ENCODE results near the gene TP53BP1. TPM values are rescaled to one million over a fixed set of nuclear protein-coding genes. Genes with fewer than 3 reads are reported as not detected.

The TP53BP1 gene
- total RNA-seq, 1 experiment from 2014 or later, result 54.1 TPM

DNA sequence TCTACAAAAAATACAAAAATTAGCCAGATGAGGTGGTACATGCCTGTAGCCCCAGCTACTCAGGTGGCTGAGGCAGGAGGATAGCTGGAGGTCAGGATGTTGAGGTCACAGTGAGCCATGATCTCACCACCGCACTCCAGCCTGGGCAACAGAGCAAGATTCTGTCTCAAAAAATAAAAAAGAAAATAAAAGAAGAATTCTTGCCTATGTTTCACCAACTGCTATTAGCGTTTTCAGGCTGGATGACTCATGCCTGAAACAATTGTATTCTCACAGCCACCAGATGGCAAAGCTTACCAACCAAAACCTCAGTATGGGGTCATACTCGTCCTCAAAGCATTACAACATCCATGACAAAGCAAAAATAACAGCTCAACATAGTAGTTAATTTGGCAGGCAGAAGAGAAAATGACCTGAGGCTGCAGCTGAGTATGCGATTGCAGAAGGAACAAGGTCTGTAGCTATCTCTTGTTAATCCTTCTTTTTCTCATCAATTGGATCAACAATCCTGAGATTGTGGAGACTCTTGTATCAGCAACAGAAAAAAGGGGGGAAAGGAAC, 52.2 kb downstream of the TP53BP1 start (continued):
- TF ChIP-seq CEBPB (IDR thresholded peaks at IDR 0.05; ENCODE audit: low read depth) (peak; percentile 74), JUND (IDR thresholded peaks at IDR 0.05) (peak; percentile 54), EGR1 (IDR thresholded peaks at IDR 0.05; ENCODE audit: low read depth) (no peak), FOSL1 (IDR thresholded peaks at IDR 0.05; ENCODE audit: low read depth) (peak; percentile 54; the same call in 1 of the 2 replicates)

DNA sequence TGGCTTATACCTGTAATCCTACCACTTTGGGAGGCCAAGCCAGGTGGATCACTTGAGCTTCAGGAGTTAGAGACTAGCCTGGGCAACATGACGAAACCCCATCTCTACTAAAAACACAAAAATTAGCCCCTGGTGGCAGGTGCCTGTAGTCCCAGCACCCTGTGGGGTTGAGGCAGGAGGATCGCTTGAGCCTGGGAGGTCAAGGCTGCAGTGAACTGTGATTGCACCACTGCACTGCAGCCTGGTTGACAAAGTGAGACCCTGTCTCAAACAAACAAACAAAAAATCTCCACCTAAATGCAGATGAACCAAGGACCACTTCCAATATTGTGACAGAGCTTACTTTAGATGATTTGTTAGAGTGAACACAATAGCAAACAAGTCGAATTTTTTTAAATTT, 53.7 kb downstream of the TP53BP1 start:
- H3K79me2 ChIP-seq (ENCODE audit: insufficient read depth, low read length), result no peaks in the 10 kb centered on the region
- no peak overlapping the region for H3K9ac ChIP-seq (ENCODE audit: low read length)
- no peak for ATAC-seq
- H2AFZ ChIP-seq (ENCODE audit: low read depth, low read length, poor library complexity, severe bottlenecking), result no peak overlapping the region
- H3K9me3 ChIP-seq (ENCODE audit: control insufficient read depth in 1 of 2, insufficient read depth in 1 of 2, low read depth in 1 of 2, low read length in 2 of 2), result no peaks in the 10 kb centered on the region
- no peaks in the 10 kb centered on the region for H4K20me1 ChIP-seq (ENCODE audit: insufficient read depth)
- no peak overlapping the region for H3K27ac ChIP-seq (ENCODE audit: low read depth, low read length)
- H3K36me3 ChIP-seq (ENCODE audit: control insufficient read depth in 1 of 2, insufficient read depth in 2 of 2, low read length in 2 of 2), result peaks cover 0 to 11% of the 10 kb centered on the region in 2 experiments; a peak in 3 of 4 replicates
- H3K4me1 ChIP-seq (ENCODE audit: control insufficient read depth in 1 of 2, insufficient read depth in 2 of 2, low read length in 2 of 2), result peaks cover 6 to 10% of the 10 kb centered on the region in 2 experiments; a peak in 3 of 4 replicates
- no peak overlapping the region for H3K4me2 ChIP-seq (ENCODE audit: low read length)
- ChIA-PET RAD21 (ENCODE audit: low non-redundant PET in 1 of 2, low total read pairs in 2 of 2, uncharacterized antibody in 2 of 2, unreplicated experiment in 2 of 2) (no interaction called here), CTCF (no interaction called here), POLR2A (no interaction called here)
- TF ChIP-seq CBX3 (IDR thresholded peaks at IDR 0.05; ENCODE audit: low read depth) (no peak), CTCF (IDR thresholded peaks at IDR 0.05 in 2 of 3, conservative IDR thresholded peaks at IDR 0.05 in 1 of 3; ENCODE audit: borderline replicate concordance in 1 of 3, insufficient read depth in 1 of 3, low read depth in 2 of 3, low read length in 2 of 3) (0 out of 6 replicates have a peak, but pooled peaks of 1 of the 3 experiments have one; percentile 5), ATF3 (IDR thresholded peaks at IDR 0.05) (no peak)
- no peaks in the 10 kb centered on the region for H3K27me3 ChIP-seq (ENCODE audit: insufficient read depth, low read length)
- no peak for DNase-seq (ENCODE audit: low read depth, low spot score)
- H3K9me2 ChIP-seq (ENCODE audit: insufficient read depth), result no peaks in the 10 kb centered on the region
- intact Hi-C loops (cut with micrococcal nuclease), result no loop called here
- BruUV-seq (replicated peaks), result no TSS peak
- no peak overlapping the region for H3K4me3 ChIP-seq (replicated peaks in 1 of 2; ENCODE audit: low read depth in 1 of 2, low read length in 2 of 2)

Measured in HCT116 (cell line).